Esophagus muscularis mucosa (tissue), 4 donors: Measurements from ENCODE around the gene NBPF15. TPM values are rescaled to one million over a fixed set of nuclear protein-coding genes. Genes with fewer than 3 reads are reported as not detected.
"Not testable (repeated sequence)": the region's sequence is repeated elsewhere in the genome, so short reads cannot be mapped to it uniquely, and the experiment has no call there.

Source experiments
- DNase-seq: peaks from one replicate; pipeline ENCODE4 v3.0.0-alpha.2; 2017; ENCODE audit errors: extremely low spot score
- H3K27ac ChIP-seq, 4 donors: fragments of 200-600 bp; sonication (generic); replicated peaks in 1 of 4; 1 replicate in 3 of 4; 2 replicates in 1 of 4; pipeline ENCODE4 v1.5.1; 2016 to 2019; ENCODE audit warnings: mild to moderate bottlenecking in 1 of 4
- H3K27me3 ChIP-seq, 4 donors: fragments of 200-600 bp; sonication (generic); one replicate each; pipeline versions ENCODE4 v1.5.1 to v1.6.0; 2016 to 2019
- H3K36me3 ChIP-seq, 4 donors: fragments of 200-600 bp; sonication (generic); one replicate each; pipeline ENCODE4 v1.5.1; 2016 to 2019
- H3K4me1 ChIP-seq, 4 donors: fragments of 200-600 bp; sonication (generic); one replicate each; pipeline ENCODE4 v1.5.1; 2016 to 2019
- H3K4me3 ChIP-seq, 4 donors: fragments of 200-600 bp; sonication (generic); 1 replicate in 2 of 4; 2 replicates in 2 of 4; pipeline ENCODE4 v1.5.1; 2016 to 2019; ENCODE audit warnings: mild to moderate bottlenecking in 4 of 4, moderate library complexity in 1 of 4
- H3K9me3 ChIP-seq, 4 donors: fragments of 200-600 bp; sonication (generic); 1 replicate in 3 of 4; 2 replicates in 1 of 4; pipeline ENCODE4 v1.5.1; 2016 to 2019
- POLR2AphosphoS5 ChIP-seq, 2 donors: sonication (generic); formaldehyde crosslinking; IDR thresholded peaks; one replicate each; pipeline ENCODE4 v1.6.1; 2017; ENCODE audit warnings: antibody characterized with exemption in 2 of 2
- WGBS: methylation state at CpG from one replicate; pipeline ENCODE4 v1.1.5; 2018; 5-methylcytosine and 5-hydroxymethylcytosine counted together
- intact Hi-C: fragments of 100-400 bp; cut with DNase I; formaldehyde crosslinking; loops from one replicate; pipeline ENCODE4 v1.15.1; 2023
- total RNA-seq, 4 donors: library from RNA; depleted of rRNA; stranded (reverse); fragments of >200 nt; gene quantifications; one replicate each; pipeline versions ENCODE4 v1.1.0 to v1.2.1, GENCODE V29; 2016

Gene NBPF15, protein sequence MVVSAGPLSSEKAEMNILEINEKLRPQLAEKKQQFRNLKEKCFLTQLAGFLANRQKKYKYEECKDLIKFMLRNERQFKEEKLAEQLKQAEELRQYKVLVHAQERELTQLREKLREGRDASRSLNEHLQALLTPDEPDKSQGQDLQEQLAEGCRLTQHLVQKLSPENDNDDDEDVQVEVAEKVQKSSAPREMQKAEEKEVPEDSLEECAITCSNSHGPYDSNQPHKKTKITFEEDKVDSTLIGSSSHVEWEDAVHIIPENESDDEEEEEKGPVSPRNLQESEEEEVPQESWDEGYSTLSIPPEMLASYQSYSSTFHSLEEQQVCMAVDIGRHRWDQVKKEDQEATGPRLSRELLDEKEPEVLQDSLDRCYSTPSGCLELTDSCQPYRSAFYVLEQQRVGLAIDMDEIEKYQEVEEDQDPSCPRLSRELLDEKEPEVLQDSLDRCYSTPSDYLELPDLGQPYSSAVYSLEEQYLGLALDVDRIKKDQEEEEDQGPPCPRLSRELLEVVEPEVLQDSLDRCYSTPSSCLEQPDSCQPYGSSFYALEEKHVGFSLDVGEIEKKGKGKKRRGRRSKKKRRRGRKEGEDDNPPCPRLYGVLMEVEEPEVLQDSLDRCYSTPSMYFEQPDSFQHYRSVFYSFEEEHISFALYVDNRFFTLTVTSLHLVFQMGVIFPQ
- 10 to 100 TPM; 14.1 to 27.8 (median 18.4) TPM for total RNA-seq

DNA sequence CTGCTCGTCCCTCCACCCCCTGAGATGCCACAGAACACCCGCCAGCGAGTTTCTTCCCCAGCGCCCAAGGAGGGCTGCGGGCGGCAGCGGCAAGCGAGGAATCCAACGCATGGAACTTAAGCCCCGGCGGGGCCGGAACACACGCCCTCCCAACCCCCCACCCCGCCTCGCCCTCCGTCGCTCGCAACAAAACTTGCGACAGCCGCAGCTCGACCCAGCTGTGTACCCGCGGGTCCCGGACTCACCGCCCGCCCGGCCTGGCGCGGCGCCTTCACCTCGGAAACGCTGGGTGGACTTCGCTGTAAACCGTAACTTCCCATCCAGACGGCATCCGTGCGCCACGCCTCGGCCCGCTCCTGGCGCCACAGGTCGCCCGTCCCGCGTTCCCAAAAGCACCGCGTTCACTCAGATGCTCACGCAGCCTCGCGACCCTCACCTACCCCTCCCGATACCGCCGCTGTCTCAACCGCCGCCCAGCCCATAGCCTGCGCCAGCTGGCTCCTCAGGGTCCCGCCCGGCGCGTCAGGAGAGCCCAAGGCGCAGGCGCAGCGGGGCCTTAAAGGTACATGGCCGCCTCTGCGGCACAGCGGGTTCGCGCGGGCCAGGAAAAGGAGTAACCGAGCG, at the start of gene NBPF15:
Gene NBPF15, minus strand, starts transcription at position 534 of the 624 bp plus-strand sequence. CDS start 21,666 bp downstream, outside the sequence.
- no CpG with 5 or more reads among the region's 71 CpGs for WGBS
- H3K36me3 ChIP-seq, H3K27me3 ChIP-seq, H3K4me1 ChIP-seq, DNase-seq, H3K9me3 ChIP-seq, intact Hi-C loops: not testable (repeated sequence)
- Histone ChIP-seq H3K4me3 (peak within 1 kb of the TSS; percentile 66 to 78 (median 68)), H3K27ac (peak within 1 kb of the TSS; percentile 77 to 82 (median 80))
- peak; percentile 61 to 82 for TF ChIP-seq POLR2AphosphoS5 (IDR thresholded peaks at IDR 0.05)

DNA sequence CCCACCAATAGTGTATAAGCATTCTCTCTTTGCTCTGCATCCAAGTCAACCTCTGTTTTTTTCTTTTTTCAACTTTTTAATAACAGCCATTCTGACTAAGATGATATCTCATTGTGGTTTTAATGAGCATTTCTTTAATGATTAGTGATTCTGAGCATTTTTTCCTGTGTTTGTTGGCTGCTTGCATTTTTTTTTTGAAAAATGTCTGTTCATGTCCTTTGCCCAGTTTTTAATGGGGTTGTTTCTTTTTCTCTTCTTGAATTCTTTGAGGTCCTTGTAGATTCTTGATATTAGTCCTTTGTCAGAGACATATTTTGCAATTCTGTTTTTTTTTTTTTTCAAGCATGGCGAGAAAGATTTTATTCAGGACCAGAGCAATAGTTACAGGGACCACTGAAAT, 35.0 kb upstream of the NBPF15 start:
- intact Hi-C loops, H3K4me1 ChIP-seq, H3K4me3 ChIP-seq, H3K27me3 ChIP-seq, H3K9me3 ChIP-seq, H3K27ac ChIP-seq, H3K36me3 ChIP-seq, DNase-seq: not testable (repeated sequence)
- 100% methylated on average over 1 of the region's 1 CpG for WGBS

DNA sequence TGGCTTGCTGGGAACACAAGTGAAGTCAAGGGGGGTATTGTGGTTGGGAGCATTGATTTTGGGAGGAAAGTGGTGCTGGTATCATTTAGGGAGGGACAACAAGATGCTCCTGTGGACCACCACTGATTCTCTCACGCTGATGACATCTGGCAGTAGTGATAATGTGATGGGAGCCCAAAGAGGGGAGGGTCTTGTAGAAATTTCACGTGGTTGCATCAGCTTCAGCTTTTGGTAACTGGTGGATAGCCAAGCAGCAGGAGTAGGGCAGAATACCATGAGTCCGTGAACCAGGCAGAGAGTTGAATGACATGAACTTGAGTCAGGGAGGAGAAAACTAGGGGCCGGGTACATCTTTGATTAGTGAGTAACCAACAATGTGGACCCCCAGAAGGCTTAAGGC, 32.7 kb upstream of the NBPF15 start:
- H3K36me3 ChIP-seq, H3K27me3 ChIP-seq, H3K4me3 ChIP-seq, H3K4me1 ChIP-seq, H3K27ac ChIP-seq, intact Hi-C loops, H3K9me3 ChIP-seq: not testable (repeated sequence)
- WGBS = 63% methylated on average over 3 of the region's 4 CpGs
- peak; percentile 8 for DNase-seq

DNA sequence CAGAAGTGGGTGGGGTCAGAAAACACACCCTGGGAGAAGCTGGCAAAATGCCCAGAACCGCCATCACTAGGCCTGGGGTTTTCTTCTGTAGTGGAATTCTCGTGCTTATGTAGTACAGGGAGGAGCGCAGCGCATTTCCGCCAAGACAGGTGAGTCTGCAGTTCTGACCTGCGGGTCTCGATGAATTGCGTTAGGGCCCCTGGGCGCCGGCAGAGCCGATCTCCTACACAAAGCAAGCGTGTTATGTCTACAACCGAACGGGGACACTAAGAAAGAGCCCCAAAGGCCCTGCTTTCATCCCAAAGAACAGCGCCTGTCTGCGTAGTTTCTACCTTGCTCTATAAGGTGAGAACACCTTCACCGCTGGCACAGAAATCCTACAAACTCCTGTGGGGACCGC, 28.9 kb upstream of the NBPF15 start:
- H3K27ac ChIP-seq, H3K27me3 ChIP-seq, H3K9me3 ChIP-seq, DNase-seq, H3K36me3 ChIP-seq, H3K4me3 ChIP-seq, H3K4me1 ChIP-seq, intact Hi-C loops: not testable (repeated sequence)
- no CpG with 5 or more reads among the region's 18 CpGs for WGBS

DNA sequence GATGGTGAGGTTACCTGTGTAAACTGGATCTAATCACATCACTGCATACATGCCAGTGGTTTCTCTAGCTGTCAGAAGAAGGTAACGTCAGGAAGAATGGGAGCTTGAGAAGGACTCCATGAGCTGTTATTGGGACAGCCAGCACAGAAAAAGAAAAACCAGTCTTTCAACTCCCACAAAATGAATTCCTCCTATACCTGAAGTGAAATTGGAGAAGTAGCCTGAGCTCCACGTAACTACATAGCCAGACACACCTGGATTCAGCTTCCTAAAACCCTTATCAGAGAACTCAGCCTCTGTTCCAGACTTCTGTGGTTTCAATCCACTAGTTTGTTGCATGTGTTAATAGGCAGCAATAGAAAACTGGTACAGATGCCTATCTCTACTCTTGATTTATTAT, 25.5 kb upstream of the NBPF15 start:
- H3K9me3 ChIP-seq, H3K27ac ChIP-seq, H3K4me1 ChIP-seq, DNase-seq, intact Hi-C loops, H3K36me3 ChIP-seq, H3K4me3 ChIP-seq, H3K27me3 ChIP-seq: not testable (repeated sequence)
- 71% methylated on average over 2 of the region's 2 CpGs for WGBS

DNA sequence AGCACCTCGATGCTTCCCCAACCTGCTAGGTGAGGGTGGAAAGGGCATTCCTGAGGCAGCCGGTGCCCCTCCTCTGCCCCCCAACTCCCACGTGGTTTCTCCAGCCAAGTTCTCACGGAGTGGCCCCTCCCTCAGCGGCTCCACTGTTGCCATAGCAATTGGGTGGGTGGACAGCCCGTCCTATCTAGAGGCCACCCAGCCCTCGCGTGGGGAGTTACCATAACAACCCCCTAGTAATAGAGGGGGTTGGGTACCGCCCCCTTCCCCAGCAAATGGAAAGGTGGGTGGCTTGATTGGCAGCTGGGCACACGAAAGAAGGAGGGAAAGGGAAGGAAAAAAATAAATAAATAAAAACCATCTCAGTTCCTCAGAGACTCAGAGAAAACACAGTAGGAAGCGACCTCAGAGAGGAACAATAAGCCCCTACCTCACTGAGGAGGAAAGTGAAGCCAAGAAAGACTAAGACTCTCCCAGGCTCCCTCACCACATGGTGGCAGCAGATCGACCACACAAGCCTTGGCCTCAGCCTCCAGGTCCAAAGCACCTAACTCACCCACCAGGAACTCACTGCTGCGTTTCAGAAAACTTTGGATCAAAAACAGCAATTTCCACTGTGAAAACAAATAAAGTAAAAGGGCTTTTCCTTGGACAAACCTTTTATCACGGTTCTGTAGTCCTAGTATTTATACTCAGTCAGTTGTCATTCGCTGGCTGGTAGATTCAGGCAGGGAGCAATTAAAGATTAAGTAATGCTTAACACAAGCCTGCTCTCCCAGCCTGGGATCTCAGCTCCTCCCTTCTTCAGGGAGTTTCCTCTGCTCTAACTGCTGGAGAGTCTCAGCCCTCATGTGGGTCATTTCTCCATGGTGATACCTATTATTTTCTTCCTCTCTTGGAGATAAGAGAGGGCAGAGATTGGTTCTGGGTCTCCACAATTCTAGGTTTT, 23.9 kb upstream of the NBPF15 start:
- DNase-seq, H3K4me1 ChIP-seq, intact Hi-C loops, H3K27ac ChIP-seq, H3K9me3 ChIP-seq, H3K4me3 ChIP-seq, H3K27me3 ChIP-seq, H3K36me3 ChIP-seq: not testable (repeated sequence)
- WGBS = 37% methylated on average over 4 of the region's 15 CpGs

DNA sequence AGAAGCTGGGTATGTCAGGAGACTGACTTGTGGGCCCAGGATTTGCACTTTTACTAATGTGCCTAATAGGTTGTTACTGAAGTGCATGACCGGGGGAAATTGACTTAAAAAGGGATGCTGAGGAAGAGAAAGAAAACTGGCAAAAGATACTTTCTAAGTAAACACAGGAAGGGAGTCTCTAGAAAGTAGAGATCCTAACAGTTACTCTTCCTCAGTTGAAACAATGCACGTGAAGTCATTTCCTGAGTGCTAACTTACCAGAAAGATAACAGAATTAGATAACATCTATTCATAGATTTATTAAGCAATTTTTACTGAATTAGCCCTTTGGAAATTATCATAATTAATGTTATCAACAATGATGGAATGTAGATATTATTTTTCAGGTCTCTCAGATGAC, 12.4 kb upstream of the NBPF15 start:
- H3K27me3 ChIP-seq, H3K9me3 ChIP-seq, H3K4me3 ChIP-seq, H3K4me1 ChIP-seq, DNase-seq, intact Hi-C loops, H3K36me3 ChIP-seq, H3K27ac ChIP-seq: not testable (repeated sequence)
- WGBS = no CpG with 5 or more reads among the region's 2 CpGs

DNA sequence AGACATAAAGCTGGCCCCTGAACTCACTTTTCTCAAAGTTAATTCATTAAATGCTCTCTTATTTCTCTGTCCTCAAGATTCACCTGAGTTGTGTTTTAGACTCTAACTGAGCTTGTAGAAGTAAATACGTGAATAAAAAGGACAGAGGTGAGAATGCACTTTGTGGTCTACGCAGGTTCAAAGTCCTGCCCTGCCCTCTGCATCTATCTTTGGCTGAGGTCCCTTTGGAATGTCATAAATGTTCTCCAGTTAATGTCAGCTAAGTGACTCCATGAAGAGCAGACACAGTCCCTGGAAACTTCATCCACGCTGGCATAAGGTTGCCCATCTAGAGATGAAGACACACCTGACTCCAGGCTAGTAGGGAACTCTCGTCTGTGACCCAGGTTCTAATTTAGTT, 10.0 kb upstream of the NBPF15 start:
- intact Hi-C loops, H3K27ac ChIP-seq: not testable (repeated sequence)
- whole genome bisulfite sequencing = 100% methylated on average over 2 of the region's 4 CpGs

DNA sequence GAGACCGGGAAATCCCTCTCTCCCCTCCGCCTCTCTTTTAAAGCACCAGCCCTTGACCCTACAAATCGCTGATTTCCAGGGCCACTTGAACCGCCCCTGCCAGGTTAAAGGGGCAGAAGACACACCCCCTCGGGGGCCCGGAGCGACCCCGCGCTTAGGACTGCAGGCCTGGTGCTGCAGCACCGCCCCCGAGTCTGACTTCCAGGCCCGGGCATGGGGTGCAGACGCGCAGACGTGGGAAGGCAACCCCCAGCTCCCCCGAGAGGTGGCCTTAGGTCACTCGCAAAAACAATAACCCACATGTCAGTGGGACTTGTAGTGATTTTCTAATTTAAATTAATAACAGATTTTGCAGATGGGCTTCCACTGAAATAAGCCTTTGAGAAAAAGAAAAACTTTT, 309 bp upstream of the NBPF15 start:
- H3K4me1 ChIP-seq, H3K27me3 ChIP-seq, DNase-seq, H3K27ac ChIP-seq, H3K36me3 ChIP-seq, intact Hi-C loops, H3K9me3 ChIP-seq: not testable (repeated sequence)
- WGBS = no CpG with 5 or more reads among the region's 17 CpGs
- peak overlapping the region; percentile 66 to 78 (median 68) for H3K4me3 ChIP-seq

More for the DNA sequence above, 10.0 kb upstream of the NBPF15 start:
- H3K27me3 ChIP-seq, H3K4me3 ChIP-seq, H3K9me3 ChIP-seq, H3K4me1 ChIP-seq, DNase-seq, H3K36me3 ChIP-seq: not testable (repeated sequence)

DNA sequence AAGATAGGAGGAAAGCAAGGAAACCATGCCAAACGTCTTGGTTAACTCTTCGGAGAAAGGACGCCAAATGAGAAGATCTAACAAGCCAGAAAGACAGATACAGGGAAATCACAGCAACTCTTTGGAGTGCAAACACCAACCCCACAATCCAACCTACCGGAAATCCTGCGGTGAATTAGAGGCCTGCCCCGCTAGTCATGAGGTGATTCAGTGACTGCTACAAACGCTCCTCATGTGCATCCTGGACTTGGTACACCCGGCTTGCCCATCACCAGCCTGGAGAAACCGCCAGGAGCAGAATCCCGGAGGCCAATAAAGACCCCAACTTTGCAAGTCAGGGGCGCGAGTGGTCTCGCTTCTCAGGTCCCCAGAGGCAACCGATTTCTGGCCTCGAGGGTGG, 783 bp downstream of the NBPF15 start:
- WGBS = no CpG with 5 or more reads among the region's 15 CpGs
- H3K27me3 ChIP-seq, intact Hi-C loops, H3K36me3 ChIP-seq, DNase-seq, H3K9me3 ChIP-seq, H3K4me1 ChIP-seq: not testable (repeated sequence)
- peak overlapping the region; percentile 66 to 78 (median 68) for H3K4me3 ChIP-seq
- peak overlapping the region; percentile 77 to 82 (median 80) for H3K27ac ChIP-seq

DNA sequence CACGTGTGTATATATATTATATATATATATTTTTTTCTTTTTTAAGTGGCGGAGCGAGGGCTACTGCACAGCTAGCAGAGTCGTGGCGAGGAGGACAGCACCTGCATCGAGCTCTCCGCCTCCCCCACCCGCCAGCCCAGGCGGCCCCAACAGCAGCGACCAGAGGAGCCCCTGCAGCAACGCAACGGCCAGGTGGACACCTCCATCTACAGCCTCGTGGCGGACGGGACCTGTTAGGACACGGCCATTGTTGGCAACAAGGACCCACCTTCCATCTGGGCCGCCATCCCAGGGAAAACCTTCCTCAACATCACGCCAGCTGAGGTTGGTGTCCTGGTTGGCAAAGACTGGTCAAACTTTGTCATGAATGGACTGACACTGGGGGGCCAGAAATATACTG, 19.1 kb downstream of the NBPF15 start:
- DNase-seq, H3K4me1 ChIP-seq, H3K4me3 ChIP-seq, H3K27me3 ChIP-seq, intact Hi-C loops, H3K27ac ChIP-seq, H3K9me3 ChIP-seq: not testable (repeated sequence)
- WGBS = 97% methylated on average over 18 of the region's 18 CpGs
- H3K36me3 ChIP-seq = peaks cover 0 to 11% (median 4%) of the 10 kb centered on the region in 4 donors
